ENCODE data around the gene VEGFB. TPM values are rescaled to one million over a fixed set of nuclear protein-coding genes. Genes with fewer than 3 reads are reported as not detected.

Gene VEGFB
- total RNA-seq, 1 donor from 2014 or later: 205 TPM

DNA sequence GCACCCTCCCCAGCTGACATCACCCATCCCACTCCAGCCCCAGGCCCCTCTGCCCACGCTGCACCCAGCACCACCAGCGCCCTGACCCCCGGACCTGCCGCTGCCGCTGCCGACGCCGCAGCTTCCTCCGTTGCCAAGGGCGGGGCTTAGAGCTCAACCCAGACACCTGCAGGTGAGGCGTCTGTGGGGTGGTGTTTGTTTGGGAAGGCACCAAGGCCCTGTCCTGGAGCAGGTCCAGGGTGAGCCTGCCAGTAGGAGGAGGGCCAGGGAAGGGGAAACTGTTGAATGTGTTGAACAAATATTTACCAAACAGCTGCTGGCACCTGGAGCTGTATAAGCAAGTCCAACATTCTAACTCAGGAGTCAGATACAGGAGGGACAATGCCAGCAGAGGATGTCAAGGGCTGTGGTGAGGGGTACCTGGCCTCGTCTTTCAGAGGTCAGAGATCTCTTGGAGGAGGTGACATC lies 3.1 kb downstream of the VEGFB start:
- peaks cover 33% of the 10 kb centered on the region for H3K4me1 Mint-ChIP-seq (ENCODE audit: unreplicated experiment)
- peaks cover 2% of the 10 kb centered on the region for H3K36me3 Mint-ChIP-seq (ENCODE audit: unreplicated experiment)
- no peaks in the 10 kb centered on the region for H3K27me3 Mint-ChIP-seq (ENCODE audit: unreplicated experiment)
- no peak for DNase-seq (ENCODE audit: extremely low spot score, unreplicated experiment)
- no peak overlapping the region for H3K4me3 Mint-ChIP-seq (ENCODE audit: unreplicated experiment)
- no peak overlapping the region for H3K27ac Mint-ChIP-seq (ENCODE audit: unreplicated experiment)
- TF ChIP-seq, protein P1, sequence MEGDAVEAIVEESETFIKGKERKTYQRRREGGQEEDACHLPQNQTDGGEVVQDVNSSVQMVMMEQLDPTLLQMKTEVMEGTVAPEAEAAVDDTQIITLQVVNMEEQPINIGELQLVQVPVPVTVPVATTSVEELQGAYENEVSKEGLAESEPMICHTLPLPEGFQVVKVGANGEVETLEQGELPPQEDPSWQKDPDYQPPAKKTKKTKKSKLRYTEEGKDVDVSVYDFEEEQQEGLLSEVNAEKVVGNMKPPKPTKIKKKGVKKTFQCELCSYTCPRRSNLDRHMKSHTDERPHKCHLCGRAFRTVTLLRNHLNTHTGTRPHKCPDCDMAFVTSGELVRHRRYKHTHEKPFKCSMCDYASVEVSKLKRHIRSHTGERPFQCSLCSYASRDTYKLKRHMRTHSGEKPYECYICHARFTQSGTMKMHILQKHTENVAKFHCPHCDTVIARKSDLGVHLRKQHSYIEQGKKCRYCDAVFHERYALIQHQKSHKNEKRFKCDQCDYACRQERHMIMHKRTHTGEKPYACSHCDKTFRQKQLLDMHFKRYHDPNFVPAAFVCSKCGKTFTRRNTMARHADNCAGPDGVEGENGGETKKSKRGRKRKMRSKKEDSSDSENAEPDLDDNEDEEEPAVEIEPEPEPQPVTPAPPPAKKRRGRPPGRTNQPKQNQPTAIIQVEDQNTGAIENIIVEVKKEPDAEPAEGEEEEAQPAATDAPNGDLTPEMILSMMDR (IDR thresholded peaks at IDR 0.05): no peak
- H3K9me3 Mint-ChIP-seq (ENCODE audit: unreplicated experiment): no peaks in the 10 kb centered on the region

DNA sequence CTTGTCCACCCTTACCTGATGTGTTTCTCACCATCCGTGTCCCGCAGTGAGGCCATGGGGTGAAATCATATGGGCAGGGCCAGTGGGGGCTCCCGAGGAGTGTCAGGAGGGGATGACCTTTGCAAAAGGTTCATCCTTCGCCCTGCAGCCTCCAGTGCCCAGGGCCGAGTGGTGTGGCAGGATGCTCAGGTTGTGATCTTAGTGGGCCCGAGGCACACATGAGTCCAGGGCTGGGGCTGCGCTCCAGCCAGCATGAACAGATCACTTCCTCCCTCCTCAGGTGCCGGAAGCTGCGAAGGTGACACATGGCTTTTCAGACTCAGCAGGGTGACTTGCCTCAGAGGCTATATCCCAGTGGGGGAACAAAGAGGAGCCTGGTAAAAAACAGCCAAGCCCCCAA lies 3.7 kb downstream of the VEGFB start:
- no peak for DNase-seq (ENCODE audit: extremely low spot score, unreplicated experiment)
- peak overlapping the region; percentile 13 for H3K27ac Mint-ChIP-seq (ENCODE audit: unreplicated experiment)
- TF ChIP-seq, protein P1 (IDR thresholded peaks at IDR 0.05): no peak
- H3K9me3 Mint-ChIP-seq (ENCODE audit: unreplicated experiment): no peaks in the 10 kb centered on the region
- no peak overlapping the region for H3K4me3 Mint-ChIP-seq (ENCODE audit: unreplicated experiment)
- peaks cover 4% of the 10 kb centered on the region for H3K36me3 Mint-ChIP-seq (ENCODE audit: unreplicated experiment)
- H3K27me3 Mint-ChIP-seq (ENCODE audit: unreplicated experiment): no peaks in the 10 kb centered on the region
- peaks cover 32% of the 10 kb centered on the region for H3K4me1 Mint-ChIP-seq (ENCODE audit: unreplicated experiment)

DNA sequence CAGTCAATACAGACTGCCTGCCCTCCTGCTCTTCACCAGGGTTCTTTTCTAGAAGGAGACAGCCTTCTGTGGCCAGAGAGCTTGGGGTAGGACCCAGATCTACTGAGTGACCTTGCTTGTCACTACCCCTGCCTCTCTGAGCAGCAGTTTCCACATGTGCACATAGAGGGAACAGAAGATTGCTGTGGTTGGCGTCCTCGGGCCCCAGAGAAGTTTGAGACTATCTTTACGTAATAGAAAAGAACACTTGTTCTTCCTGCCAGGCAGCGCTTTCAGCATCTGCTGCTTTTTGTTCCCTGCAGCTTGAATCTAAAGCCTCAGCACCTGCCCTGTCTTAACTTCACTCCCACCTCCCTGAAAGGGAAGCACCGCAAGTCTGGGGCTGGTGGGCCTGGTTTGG lies 4.6 kb downstream of the VEGFB start:
- Mint-ChIP-seq H3K36me3 (ENCODE audit: unreplicated experiment) (peaks cover 11% of the 10 kb centered on the region), H3K4me3 (ENCODE audit: unreplicated experiment) (no peak overlapping the region), H3K27me3 (ENCODE audit: unreplicated experiment) (no peaks in the 10 kb centered on the region), H3K9me3 (ENCODE audit: unreplicated experiment) (no peaks in the 10 kb centered on the region), H3K27ac (ENCODE audit: unreplicated experiment) (peak overlapping the region; percentile 68), H3K4me1 (ENCODE audit: unreplicated experiment) (peaks cover 36% of the 10 kb centered on the region)
- TF ChIP-seq, protein P1 (IDR thresholded peaks at IDR 0.05): no peak
- DNase-seq (ENCODE audit: extremely low spot score, unreplicated experiment): no peak

DNA sequence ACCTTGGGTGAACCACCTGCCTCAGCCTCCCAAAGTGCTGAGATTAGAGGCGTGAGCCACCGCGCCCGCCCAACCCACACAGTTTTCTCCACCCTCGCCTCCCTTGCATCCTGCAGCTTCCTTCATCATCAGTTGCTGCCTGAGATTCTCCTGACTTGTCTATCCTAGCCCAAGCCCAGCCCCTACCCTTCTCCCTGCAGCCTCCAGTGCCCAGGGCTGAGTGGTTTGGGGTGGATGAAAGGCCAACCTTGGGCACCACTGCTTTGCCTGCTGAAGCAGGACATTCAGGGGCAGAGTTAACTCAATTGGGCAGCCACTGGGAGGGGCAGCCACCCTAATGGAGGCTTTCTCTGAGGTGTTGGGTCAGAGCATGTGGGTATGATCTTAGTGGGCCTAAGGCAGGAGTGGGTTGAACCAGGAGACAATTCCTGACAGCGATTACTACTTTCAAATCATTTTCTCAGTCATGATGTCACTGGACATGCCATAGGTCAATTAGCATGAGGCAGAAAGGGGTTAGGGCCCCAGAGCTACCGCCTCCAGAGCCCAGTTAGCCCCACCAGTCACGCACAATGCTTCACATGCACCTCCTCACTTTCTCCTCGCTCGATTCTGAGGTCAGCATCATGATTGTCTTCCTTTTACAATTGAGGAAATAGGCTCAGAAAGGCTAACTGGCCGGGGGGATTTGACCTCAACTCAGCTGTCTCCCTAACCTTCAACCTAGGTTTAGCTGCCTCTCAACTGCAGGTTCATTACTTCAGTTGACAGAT lies 5.5 kb downstream of the VEGFB start:
- no peak for DNase-seq (ENCODE audit: extremely low spot score, unreplicated experiment)
- Mint-ChIP-seq H3K4me3 (ENCODE audit: unreplicated experiment) (peak overlapping the region; percentile 91), H3K36me3 (ENCODE audit: unreplicated experiment) (peaks cover 14% of the 10 kb centered on the region), H3K27me3 (ENCODE audit: unreplicated experiment) (no peaks in the 10 kb centered on the region), H3K9me3 (ENCODE audit: unreplicated experiment) (no peaks in the 10 kb centered on the region), H3K27ac (ENCODE audit: unreplicated experiment) (peak overlapping the region; percentile 96), H3K4me1 (ENCODE audit: unreplicated experiment) (peaks cover 42% of the 10 kb centered on the region)
- TF ChIP-seq, protein P1 (IDR thresholded peaks at IDR 0.05): no peak

DNA sequence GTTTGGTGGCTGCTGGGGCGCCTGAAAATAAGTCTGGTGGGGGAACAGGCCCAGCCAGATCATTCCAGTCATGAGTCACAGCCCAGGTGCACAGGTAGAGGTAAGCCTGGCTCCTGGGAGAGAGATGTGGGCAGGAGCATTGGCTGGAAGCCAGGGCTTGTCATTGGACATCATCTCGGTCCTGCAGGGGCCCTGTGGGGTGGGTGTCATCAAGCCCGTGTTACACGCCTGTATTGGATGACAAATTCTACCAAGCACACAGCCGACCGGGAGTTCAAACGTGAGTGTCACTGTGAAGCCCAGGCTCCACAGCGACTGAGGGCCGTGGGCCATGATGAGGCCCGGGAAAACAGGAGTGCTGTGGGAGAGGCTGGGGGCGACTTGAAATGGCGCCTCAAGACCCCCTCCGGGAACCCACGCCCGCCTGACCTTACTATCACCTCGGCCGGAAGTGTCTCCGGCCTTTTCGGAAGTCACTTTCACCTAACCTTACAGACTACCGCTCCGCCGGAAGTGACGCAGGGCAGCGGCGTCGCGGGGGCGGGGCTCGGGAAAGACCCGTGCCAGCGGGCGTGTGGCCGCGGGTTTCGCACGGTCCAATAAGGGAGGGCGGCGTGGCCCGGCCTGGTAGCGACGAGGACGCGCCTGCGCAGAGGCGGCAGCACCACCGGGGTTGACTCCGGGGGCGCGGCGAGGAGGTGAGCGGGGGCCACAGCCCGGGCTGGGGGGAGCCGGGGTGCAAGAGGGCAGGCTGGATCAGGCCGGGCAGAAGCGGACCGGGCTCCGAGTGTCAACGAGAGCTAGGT lies 6.3 kb downstream of the VEGFB start, which contains the start of gene FKBP2:
TSS of gene FKBP2 (plus strand) at position 661 of the 806 bp plus-strand sequence. CDS start 1,293 bp downstream, outside the sequence.
- peak within 1 kb of the TSS; percentile 96 for H3K27ac Mint-ChIP-seq (ENCODE audit: unreplicated experiment)
- no peaks in the 10 kb centered on the region for H3K9me3 Mint-ChIP-seq (ENCODE audit: unreplicated experiment)
- TF ChIP-seq, protein P1 (IDR thresholded peaks at IDR 0.05): no peak
- H3K36me3 Mint-ChIP-seq (ENCODE audit: unreplicated experiment): peaks cover 12% of the 10 kb centered on the region
- H3K27me3 Mint-ChIP-seq (ENCODE audit: unreplicated experiment): no peaks in the 10 kb centered on the region
- peak; percentile 100 for DNase-seq (ENCODE audit: extremely low spot score, unreplicated experiment)
- H3K4me1 Mint-ChIP-seq (ENCODE audit: unreplicated experiment): peaks cover 39% of the 10 kb centered on the region
- H3K4me3 Mint-ChIP-seq (ENCODE audit: unreplicated experiment): peak within 1 kb of the TSS; percentile 91
